Stimulated activated CD4-positive, alpha-beta T cell treated with anti-CD3 and anti-CD28 coated beads, Interleukin-1b, Interleukin-23, amount 100 ng/mL, for 4 hours (primary cell): ENCODE data around the gene COMMD1.

Experiments used
- DNase-seq, 2 donors: peaks; one replicate each; pipeline ENCODE4 v3.0.0-alpha.2; 2020; ENCODE audit warnings: low read depth in 2 of 2

COMMD1 gene

DNA sequence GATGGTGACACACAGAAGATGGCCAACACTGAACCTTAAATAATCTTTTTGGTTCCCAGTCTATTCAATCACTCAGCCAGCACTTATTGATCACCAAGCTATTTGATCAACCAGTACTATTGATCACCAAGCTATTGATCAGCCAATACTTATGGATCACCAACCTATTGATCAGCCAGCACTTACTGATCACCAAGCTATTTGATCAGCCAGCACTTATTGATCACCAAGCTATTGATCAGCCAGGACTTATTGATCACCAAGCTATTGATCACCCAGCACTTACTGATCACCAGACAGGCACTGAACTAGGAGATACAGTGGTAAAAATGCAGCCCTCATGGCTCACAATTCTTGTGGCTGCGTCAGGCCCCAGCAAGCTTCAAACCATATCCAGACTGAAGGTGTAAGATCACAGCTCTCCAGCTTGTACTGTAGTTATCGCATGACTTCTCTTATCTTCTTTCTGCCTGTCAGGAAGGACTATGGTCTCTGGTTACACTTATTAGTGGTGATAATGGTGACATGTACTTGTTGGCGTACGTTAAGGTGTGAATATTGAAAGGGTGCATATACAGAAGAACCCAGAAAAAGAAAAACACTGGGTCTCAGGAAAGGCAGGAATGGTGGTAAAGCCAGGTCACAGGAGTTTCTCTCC, 272.0 kb downstream of the COMMD1 start:
- no peak for DNase-seq

DNA sequence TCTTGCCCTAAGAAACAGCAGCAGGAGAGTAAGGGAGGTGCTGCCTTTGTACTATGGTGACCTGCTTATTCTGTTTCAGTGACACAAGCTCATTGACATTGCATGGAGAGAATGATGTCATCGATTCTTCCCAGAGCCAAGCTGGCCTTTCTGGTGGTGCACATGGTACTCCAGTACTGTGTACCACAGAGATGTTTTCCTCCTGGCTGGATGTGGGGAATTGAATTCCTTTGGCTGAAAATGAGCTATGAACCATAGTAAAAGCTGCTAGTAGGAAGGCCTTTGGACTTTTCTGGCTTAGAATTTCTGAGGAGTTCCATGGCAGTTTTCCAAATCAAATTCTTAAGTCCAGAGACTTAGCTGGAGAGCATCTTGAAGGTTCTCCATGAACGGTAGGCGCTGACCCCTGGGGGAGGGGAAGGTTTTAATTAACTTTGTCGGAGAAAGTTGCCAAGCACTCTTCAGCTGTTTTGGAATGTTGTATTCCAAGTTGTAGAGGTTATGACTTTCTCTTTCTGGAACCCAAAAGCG, 273.3 kb downstream of the COMMD1 start:
- no peak for DNase-seq

GRCh38 chr2:62180975-62181374, 275.5 kb downstream of the COMMD1 start:
- no peak for DNase-seq

GRCh38 chr2:62181843-62182242, 276.4 kb downstream of the COMMD1 start:
- no peak for DNase-seq

- DNase-seq, result no peak
These were observed 279.2 kb downstream of the COMMD1 start for GRCh38 chr2:62184512-62185230.
